Measurements from ENCODE around the gene HNRNPH1. TPM values are rescaled to one million over a fixed set of nuclear protein-coding genes. Genes with fewer than 3 reads are reported as not detected.

Gene HNRNPH1
- total RNA-seq, 4 donors from 2014 or later = 410 to 898 (median 679) TPM

- TF ChIP-seq CTCF (IDR thresholded peaks at IDR 0.05) = no peak
- no peak for ATAC-seq (ENCODE audit: low FRiP score)
- DNase-seq (ENCODE audit: low spot score) = no peak
These were observed 23.5 kb downstream of the HNRNPH1 start for GRCh38 chr5:179599973-179600372.

- no peak for ATAC-seq (ENCODE audit: low FRiP score)
- DNase-seq (ENCODE audit: low spot score) = no peak
- TF ChIP-seq CTCF (IDR thresholded peaks at IDR 0.05) = no peak
These were observed 23.9 kb downstream of the HNRNPH1 start for GRCh38 chr5:179599566-179599965.

GRCh38 chr5:179599100-179599499 is 24.4 kb downstream of the HNRNPH1 start:
- TF ChIP-seq CTCF (IDR thresholded peaks at IDR 0.05) = no peak
- ATAC-seq (ENCODE audit: low FRiP score) (no peak), DNase-seq (ENCODE audit: low spot score) (no peak)

- ATAC-seq (ENCODE audit: low FRiP score) (no peak), DNase-seq (ENCODE audit: low spot score) (no peak)
- no peak for TF ChIP-seq CTCF (IDR thresholded peaks at IDR 0.05)
These were observed 27.1 kb downstream of the HNRNPH1 start for GRCh38 chr5:179596421-179596820.

- TF ChIP-seq CTCF (IDR thresholded peaks at IDR 0.05) = no peak
- ATAC-seq (ENCODE audit: low FRiP score) = no peak
- DNase-seq (ENCODE audit: low spot score) = no peak
These were observed 27.6 kb downstream of the HNRNPH1 start for GRCh38 chr5:179595916-179596315.

- no peak for ATAC-seq (ENCODE audit: low FRiP score)
- DNase-seq (ENCODE audit: low spot score) = no peak
- no peak for TF ChIP-seq CTCF (IDR thresholded peaks at IDR 0.05)
These were observed 35.3 kb downstream of the HNRNPH1 start for GRCh38 chr5:179588166-179588565.

GRCh38 chr5:179585941-179586401 is 37.5 kb downstream of the HNRNPH1 start:
- ATAC-seq (ENCODE audit: low FRiP score) = no peak
- no peak for TF ChIP-seq CTCF (IDR thresholded peaks at IDR 0.05)
- DNase-seq (ENCODE audit: low spot score) = no peak

Measured in omental fat pad (tissue), 4 donors.